K562 (cell line): ENCODE data around the gene PCED1B. TPM values are rescaled to one million over a fixed set of nuclear protein-coding genes. Genes with fewer than 3 reads are reported as not detected.

ENCODE experiments used
- ARID3B ChIP-seq: fragments of 250-450 bp; sonication (Bioruptor Pico); IDR thresholded peaks from 2 replicates; pipeline ENCODE4 v1.4.0; 2020; ENCODE audit warnings: borderline replicate concordance
- BCOR ChIP-seq: fragments of 450-650 bp; IDR thresholded peaks from 2 replicates; pipeline ENCODE4 v1.6.1; 2016
- DNMT1 ChIP-seq: fragments of 450-650 bp; IDR thresholded peaks from 2 replicates; pipeline ENCODE4 v1.6.1; 2016; ENCODE audit warnings: antibody characterized with exemption, mild to moderate bottlenecking
- EP400 ChIP-seq: fragments of 450-650 bp; IDR thresholded peaks from 2 replicates; pipeline ENCODE4 v1.6.1; 2017; ENCODE audit warnings: antibody characterized with exemption, mild to moderate bottlenecking, moderate library complexity
- FIP1L1 ChIP-seq: fragments of 200-400 bp; formaldehyde crosslinking; IDR thresholded peaks from 2 replicates; pipeline ENCODE4 v1.6.1; 2018; ENCODE audit warnings: mild to moderate bottlenecking, low read depth, low read length; ENCODE audit not compliant: poor library complexity, severe bottlenecking
- HLTF ChIP-seq: fragments of 450-650 bp; IDR thresholded peaks from 2 replicates; pipeline ENCODE4 v1.6.1; 2016
- JUN ChIP-seq, 2 experiments: sonication (generic) in 1 of 2; formaldehyde crosslinking in 1 of 2; IDR thresholded peaks; 2 replicates each; pipeline versions ENCODE4 v1.6.1 to v1.8.0; 2012 to 2022; ENCODE audit warnings: borderline replicate concordance in 2 of 2, mild to moderate bottlenecking in 2 of 2, improper control_type of control experiment in 1 of 2, low read depth in 1 of 2, low read length in 1 of 2, missing genetic modification reagents in 1 of 2
- KDM1A ChIP-seq, 2 experiments: fragments of 450-650 bp; IDR thresholded peaks; 2 replicates each; pipeline ENCODE4 v1.6.1; 2016; ENCODE audit warnings: mild to moderate bottlenecking in 2 of 2
- LARP7 ChIP-seq: fragments of 450-650 bp; IDR thresholded peaks from 2 replicates; pipeline ENCODE4 v1.6.1; 2016
- MNT ChIP-seq, 2 experiments: fragments of 450-650 bp; conservative IDR thresholded peaks; 2 replicates each; pipeline ENCODE4 v1.6.1; 2017; ENCODE audit warnings: mild to moderate bottlenecking in 2 of 2, moderate library complexity in 2 of 2
- ZNF584 ChIP-seq: fragments of 200-800 bp; sonication (Bioruptor generic); IDR thresholded peaks from 2 replicates; pipeline ENCODE4 v1.6.1; 2016; ENCODE audit warnings: low read depth, mild to moderate bottlenecking, missing genetic modification characterization, missing compliant biosample characterization
- ZNF740 ChIP-seq, 3 experiments: fragments of 200-800 bp in 1 of 3; sonication (Bioruptor generic) in 1 of 3; sonication (generic) in 1 of 3; formaldehyde crosslinking in 1 of 3; IDR thresholded peaks; 2 replicates each; pipeline versions ENCODE4 v1.6.1 to v1.8.0; 2016 to 2022; ENCODE audit warnings: mild to moderate bottlenecking in 2 of 3, missing compliant biosample characterization in 2 of 3, missing genetic modification characterization in 2 of 3, missing genetic modification reagents in 1 of 3
- polyA plus RNA-seq, 8 experiments: library from polyadenylated mRNA; depleted of rRNA in 4 of 8; stranded (reverse) in 5 of 8; unstranded in 3 of 8; fragments of >200 nt; fragmentation: Nextera tagmentation in 2 of 8; fragmentation: Illumina TruSeq in 1 of 8; extraction: Ambion mirVana in 2 of 8; extraction: Trizol in 1 of 8; gene quantifications; 2 replicates each; pipeline versions ENCODE4 v1.2.1 to v1.2.3, GENCODE V29; 2011 to 2014; ENCODE audit warnings: inconsistent platforms in 1 of 8, missing spikeins in 1 of 8
- total RNA-seq, 7 experiments: library from RNA; depleted of rRNA in 6 of 7; stranded (reverse); fragments of >200 nt in 6 of 7; fragmentation: Illumina TruSeq in 2 of 7; extraction: Trizol in 2 of 7; gene quantifications; 2 replicates each; pipeline versions ENCODE4 v1.2.1 to v1.2.3, GENCODE V29; 2011 to 2021; ENCODE audit warnings: low replicate concordance in 1 of 7
- TF ChIP-seq, protein P1 (sequence below), 2 experiments: fragments of 450-650 bp; IDR thresholded peaks; 2 replicates each; pipeline ENCODE4 v1.6.1; 2018; ENCODE audit warnings: mild to moderate bottlenecking in 2 of 2, low read depth in 1 of 2; ENCODE audit not compliant: partially characterized antibody in 2 of 2

Gene PCED1B
- total and polyA plus RNA-seq, 9 of the 15 experiments (the other 6 are each of a cell fraction or from before 2014, with no cell fraction given): 1.2 to 9.3 (median 2.5) TPM

GRCh38 chr12:47080725-47081502 lies 1.5 kb downstream of the PCED1B start (continued):
- TF ChIP-seq KDM1A (IDR thresholded peaks at IDR 0.05): peak; percentile 12 to 25; a peak in 1 of 4 replicates
- TF ChIP-seq ZNF740 (CRISPR knock-in tag; IDR thresholded peaks at IDR 0.05): no peak
- TF ChIP-seq ZNF740 (tag; IDR thresholded peaks at IDR 0.05): no peak
- TF ChIP-seq DNMT1: 0 out of 2 replicates have a peak, but pooled peaks have one; percentile 69
- TF ChIP-seq HLTF: 0 out of 2 replicates have a peak, but pooled peaks have one; percentile 68
- 0 out of 2 replicates have a peak, but pooled peaks have one; percentile 26 for TF ChIP-seq ZNF584 (CRISPR knock-in tag)
- no peak for TF ChIP-seq ARID3B (CRISPR knock-in tag)
- peak; percentile 67 for TF ChIP-seq BCOR
- TF ChIP-seq FIP1L1: no peak
- peak; percentile 76 for TF ChIP-seq EP400
- peak; percentile 76 to 87 for TF ChIP-seq MNT (conservative IDR thresholded peaks at IDR 0.05)
- TF ChIP-seq, protein P1, sequence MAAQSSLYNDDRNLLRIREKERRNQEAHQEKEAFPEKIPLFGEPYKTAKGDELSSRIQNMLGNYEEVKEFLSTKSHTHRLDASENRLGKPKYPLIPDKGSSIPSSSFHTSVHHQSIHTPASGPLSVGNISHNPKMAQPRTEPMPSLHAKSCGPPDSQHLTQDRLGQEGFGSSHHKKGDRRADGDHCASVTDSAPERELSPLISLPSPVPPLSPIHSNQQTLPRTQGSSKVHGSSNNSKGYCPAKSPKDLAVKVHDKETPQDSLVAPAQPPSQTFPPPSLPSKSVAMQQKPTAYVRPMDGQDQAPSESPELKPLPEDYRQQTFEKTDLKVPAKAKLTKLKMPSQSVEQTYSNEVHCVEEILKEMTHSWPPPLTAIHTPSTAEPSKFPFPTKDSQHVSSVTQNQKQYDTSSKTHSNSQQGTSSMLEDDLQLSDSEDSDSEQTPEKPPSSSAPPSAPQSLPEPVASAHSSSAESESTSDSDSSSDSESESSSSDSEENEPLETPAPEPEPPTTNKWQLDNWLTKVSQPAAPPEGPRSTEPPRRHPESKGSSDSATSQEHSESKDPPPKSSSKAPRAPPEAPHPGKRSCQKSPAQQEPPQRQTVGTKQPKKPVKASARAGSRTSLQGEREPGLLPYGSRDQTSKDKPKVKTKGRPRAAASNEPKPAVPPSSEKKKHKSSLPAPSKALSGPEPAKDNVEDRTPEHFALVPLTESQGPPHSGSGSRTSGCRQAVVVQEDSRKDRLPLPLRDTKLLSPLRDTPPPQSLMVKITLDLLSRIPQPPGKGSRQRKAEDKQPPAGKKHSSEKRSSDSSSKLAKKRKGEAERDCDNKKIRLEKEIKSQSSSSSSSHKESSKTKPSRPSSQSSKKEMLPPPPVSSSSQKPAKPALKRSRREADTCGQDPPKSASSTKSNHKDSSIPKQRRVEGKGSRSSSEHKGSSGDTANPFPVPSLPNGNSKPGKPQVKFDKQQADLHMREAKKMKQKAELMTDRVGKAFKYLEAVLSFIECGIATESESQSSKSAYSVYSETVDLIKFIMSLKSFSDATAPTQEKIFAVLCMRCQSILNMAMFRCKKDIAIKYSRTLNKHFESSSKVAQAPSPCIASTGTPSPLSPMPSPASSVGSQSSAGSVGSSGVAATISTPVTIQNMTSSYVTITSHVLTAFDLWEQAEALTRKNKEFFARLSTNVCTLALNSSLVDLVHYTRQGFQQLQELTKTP (IDR thresholded peaks at IDR 0.05; ENCODE audit: low read depth in 1 of 2, partially characterized antibody in 2 of 2): peak in 1 of 2 experiments; percentile 61
- no peak for TF ChIP-seq LARP7
- TF ChIP-seq JUN (IDR thresholded peaks at IDR 0.05; ENCODE audit: borderline replicate concordance, low read depth, low read length): 0 out of 2 replicates have a peak, but pooled peaks have one; percentile 47
- no peak for TF ChIP-seq JUN (CRISPR knock-in tag; IDR thresholded peaks at IDR 0.05; ENCODE audit: borderline replicate concordance)
